ENCODE data around the gene UQCR11. TPM values are rescaled to one million over a fixed set of nuclear protein-coding genes. Genes with fewer than 3 reads are reported as not detected.

Gene UQCR11
- total and polyA plus RNA-seq, 2 donors (not counting 3 experiments of a cell fraction or from before 2014, with no cell fraction given) = 165 to 210 TPM

DNA sequence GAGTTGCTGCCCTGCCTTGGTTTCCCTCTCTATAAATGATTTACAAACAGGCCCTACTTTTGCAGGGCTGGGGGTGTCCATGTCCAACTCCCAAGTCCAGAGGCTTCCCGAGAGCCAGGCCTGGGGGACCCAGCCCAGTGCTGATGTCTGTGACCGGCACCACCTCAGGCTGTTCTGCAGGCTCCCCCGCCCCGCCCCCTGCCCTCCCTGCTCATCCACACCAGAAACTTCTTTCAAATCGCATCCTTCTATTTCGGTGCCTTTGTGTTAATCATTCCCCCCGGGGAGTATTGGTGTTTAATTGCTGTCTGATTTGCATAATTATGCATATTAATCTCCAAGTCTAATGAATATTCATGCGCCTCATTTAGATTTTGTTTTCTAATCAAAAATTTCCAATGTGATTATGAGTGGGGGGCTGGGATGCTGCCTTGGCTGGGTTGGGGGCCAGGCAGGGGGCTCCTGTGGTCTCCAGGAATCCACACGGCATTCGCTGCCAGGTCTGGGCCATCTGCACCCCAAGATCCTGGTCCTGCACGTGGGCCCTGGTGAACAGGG lies 28.1 kb upstream of the UQCR11 start:
- BruUV-seq (replicated peaks) = no TSS peak
- Histone ChIP-seq H4K20me1 (replicated peaks; ENCODE audit: control insufficient read depth, extremely low read depth, insufficient read depth, low read length) (no peaks in the 10 kb centered on the region), H3K36me3 (ENCODE audit: control insufficient read depth in 2 of 2, extremely low read depth in 1 of 2, insufficient read depth in 2 of 2, low read length in 2 of 2) (peaks cover 4 to 32% of the 10 kb centered on the region in 2 experiments), H3K9me3 (replicated peaks; ENCODE audit: control insufficient read depth, insufficient read depth, low read length) (no peaks in the 10 kb centered on the region), H3K4me2 (ENCODE audit: insufficient read depth, low read length) (no peak overlapping the region), H3K79me2 (ENCODE audit: control insufficient read depth, insufficient read depth, low read length) (peaks cover 22% of the 10 kb centered on the region), H3K27ac (ENCODE audit: insufficient read depth, low read depth, low read length) (no peak overlapping the region), H3K27me3 (ENCODE audit: control insufficient read depth in 2 of 2, insufficient read depth in 2 of 2, low read length in 2 of 2) (no peaks in the 10 kb centered on the region), H3K9ac (replicated peaks; ENCODE audit: extremely low read depth, insufficient read depth, low read length) (no peak overlapping the region), H3K9me1 (replicated peaks; ENCODE audit: control insufficient read depth, extremely low read depth, insufficient read depth, low read length) (no peaks in the 10 kb centered on the region), H2AFZ (ENCODE audit: low read depth, low read length) (no peak overlapping the region), H3K4me3 (replicated peaks in 1 of 3; ENCODE audit: insufficient read depth in 1 of 3, low read depth in 1 of 3, low read length in 3 of 3) (no peak overlapping the region), H3K4me1 (ENCODE audit: control insufficient read depth, extremely low read depth, insufficient read depth, low read length) (no peaks in the 10 kb centered on the region)
- dilution Hi-C loops (cut with MboI; ENCODE audit: extremely low pct_ligation_motif_present, low sequenced_read_pairs) (no loop called here), intact Hi-C loops (cut with micrococcal nuclease) (no loop called here)
- ChIA-PET CTCF (no interaction called here), POLR2A (no interaction called here)
- FAIRE-seq (no peak), DNase-seq (ENCODE audit: low read depth, low spot score) (no peak)
- no peak for TF ChIP-seq EZH2 (IDR thresholded peaks at IDR 0.05; ENCODE audit: borderline replicate concordance, low read depth, low read length, severe bottlenecking)
- no peak for TF ChIP-seq POLR2AphosphoS5 (IDR thresholded peaks at IDR 0.05; ENCODE audit: insufficient read depth, low read depth, low read length)
- TF ChIP-seq, protein P1, sequence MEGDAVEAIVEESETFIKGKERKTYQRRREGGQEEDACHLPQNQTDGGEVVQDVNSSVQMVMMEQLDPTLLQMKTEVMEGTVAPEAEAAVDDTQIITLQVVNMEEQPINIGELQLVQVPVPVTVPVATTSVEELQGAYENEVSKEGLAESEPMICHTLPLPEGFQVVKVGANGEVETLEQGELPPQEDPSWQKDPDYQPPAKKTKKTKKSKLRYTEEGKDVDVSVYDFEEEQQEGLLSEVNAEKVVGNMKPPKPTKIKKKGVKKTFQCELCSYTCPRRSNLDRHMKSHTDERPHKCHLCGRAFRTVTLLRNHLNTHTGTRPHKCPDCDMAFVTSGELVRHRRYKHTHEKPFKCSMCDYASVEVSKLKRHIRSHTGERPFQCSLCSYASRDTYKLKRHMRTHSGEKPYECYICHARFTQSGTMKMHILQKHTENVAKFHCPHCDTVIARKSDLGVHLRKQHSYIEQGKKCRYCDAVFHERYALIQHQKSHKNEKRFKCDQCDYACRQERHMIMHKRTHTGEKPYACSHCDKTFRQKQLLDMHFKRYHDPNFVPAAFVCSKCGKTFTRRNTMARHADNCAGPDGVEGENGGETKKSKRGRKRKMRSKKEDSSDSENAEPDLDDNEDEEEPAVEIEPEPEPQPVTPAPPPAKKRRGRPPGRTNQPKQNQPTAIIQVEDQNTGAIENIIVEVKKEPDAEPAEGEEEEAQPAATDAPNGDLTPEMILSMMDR (IDR thresholded peaks at IDR 0.05; ENCODE audit: extremely low read depth in 1 of 2, insufficient read depth in 1 of 2, low read depth in 1 of 2, low read length in 2 of 2) = no peak
- TF ChIP-seq POLR2A (IDR thresholded peaks at IDR 0.05; ENCODE audit: low read depth, low read length) = no peak
- TF ChIP-seq, protein P2, sequence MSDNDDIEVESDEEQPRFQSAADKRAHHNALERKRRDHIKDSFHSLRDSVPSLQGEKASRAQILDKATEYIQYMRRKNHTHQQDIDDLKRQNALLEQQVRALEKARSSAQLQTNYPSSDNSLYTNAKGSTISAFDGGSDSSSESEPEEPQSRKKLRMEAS (IDR thresholded peaks at IDR 0.05; ENCODE audit: insufficient read depth, insufficient read length) = no peak
